GM19240 (cell line): ENCODE data around the gene HES3.

Source experiments
- DNase-seq: peaks from one replicate; pipeline ENCODE4 v3.0.0; 2011; ENCODE audit warnings: low spot score; ENCODE audit not compliant: insufficient read length

The HES3 gene

GRCh38 chr1:6243993-6244392 is at the start of gene HES3:
HES3 (plus strand) TSS chr1:6244179; CDS start chr1:6244366, 187 bp downstream.
- no peak for DNase-seq

GRCh38 chr1:6197746-6198427 is 46.1 kb upstream of the HES3 start:
- DNase-seq = no peak

GRCh38 chr1:6198646-6199297 is 45.2 kb upstream of the HES3 start:
- DNase-seq = no peak

GRCh38 chr1:6199298-6200187 is 44.4 kb upstream of the HES3 start, which contains the start of gene RPL22:
RPL22 (minus strand) TSS chr1:6199595; CDS start chr1:6199573, 22 bp downstream.
- DNase-seq = peak; percentile 84

- no peak for DNase-seq
Measured at GRCh38 chr1:6200188-6200809, 43.7 kb upstream of the HES3 start.

GRCh38 chr1:6202256-6202655 is 41.7 kb upstream of the HES3 start:
- no peak for DNase-seq

GRCh38 chr1:6205849-6206519 is 38.0 kb upstream of the HES3 start, which contains the start of gene RNF207:
RNF207 (plus strand) TSS chr1:6206119; CDS start chr1:6206536, 417 bp downstream.
- peak; percentile 60 for DNase-seq

GRCh38 chr1:6206520-6206855 is 37.5 kb upstream of the HES3 start:
- DNase-seq = no peak

- no peak for DNase-seq
Measured at GRCh38 chr1:6207075-6207885, 36.7 kb upstream of the HES3 start.

GRCh38 chr1:6207921-6208320 is 36.1 kb upstream of the HES3 start:
- no peak for DNase-seq

GRCh38 chr1:6208723-6209660 is 35.0 kb upstream of the HES3 start:
- DNase-seq = no peak

GRCh38 chr1:6209661-6210580 is 34.1 kb upstream of the HES3 start:
- DNase-seq = no peak

- DNase-seq = no peak
Measured at GRCh38 chr1:6210591-6211355, 33.2 kb upstream of the HES3 start.

- DNase-seq = no peak
Measured at GRCh38 chr1:6211731-6212130, 32.2 kb upstream of the HES3 start.

- no peak for DNase-seq
Measured at GRCh38 chr1:6212193-6212959, 31.6 kb upstream of the HES3 start.

- DNase-seq = no peak
Measured at GRCh38 chr1:6218375-6219164, 25.4 kb upstream of the HES3 start.
